Peyer's patch (tissue), 4 donors: ENCODE measurements around the gene SYNDIG1.

Experiments used
- POLR2A ChIP-seq, 2 donors: fragments of 450-650 bp; IDR thresholded peaks; one replicate each; pipeline ENCODE4 v1.5.1; 2017; ENCODE audit warnings: antibody characterized with exemption in 2 of 2, mild to moderate bottlenecking in 2 of 2, moderate library complexity in 2 of 2
- TF ChIP-seq, protein P1 (sequence below), 6 experiments: fragments of 450-650 bp in 4 of 6; fragments of 200-600 bp in 2 of 6; sonication (generic) in 1 of 6; IDR thresholded peaks; one replicate each; pipeline ENCODE4 v1.5.1; 2017 to 2019; ENCODE audit warnings: antibody characterized with exemption in 6 of 6, mild to moderate bottlenecking in 3 of 6, moderate library complexity in 1 of 6

DNA sequence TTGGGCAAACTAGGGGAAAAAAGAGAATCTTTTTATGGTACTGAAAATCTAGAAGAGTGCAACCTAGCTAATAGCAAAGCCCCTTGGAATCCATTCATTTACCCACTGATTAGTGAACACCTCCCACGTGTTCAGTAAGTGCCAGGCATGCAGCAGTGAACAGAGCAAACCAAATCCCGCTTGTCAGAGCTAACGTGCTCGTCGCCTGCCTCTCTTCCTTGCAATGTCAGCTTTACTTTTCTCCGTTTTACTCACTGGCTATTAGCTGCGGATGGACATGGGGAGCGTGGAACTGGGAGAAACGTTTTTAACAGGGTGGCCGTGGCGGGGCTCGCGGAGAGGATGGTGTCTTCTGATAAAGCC lies 120.4 kb downstream of the SYNDIG1 start:
- no peak for TF ChIP-seq POLR2A (IDR thresholded peaks at IDR 0.05)
- TF ChIP-seq, protein P1, sequence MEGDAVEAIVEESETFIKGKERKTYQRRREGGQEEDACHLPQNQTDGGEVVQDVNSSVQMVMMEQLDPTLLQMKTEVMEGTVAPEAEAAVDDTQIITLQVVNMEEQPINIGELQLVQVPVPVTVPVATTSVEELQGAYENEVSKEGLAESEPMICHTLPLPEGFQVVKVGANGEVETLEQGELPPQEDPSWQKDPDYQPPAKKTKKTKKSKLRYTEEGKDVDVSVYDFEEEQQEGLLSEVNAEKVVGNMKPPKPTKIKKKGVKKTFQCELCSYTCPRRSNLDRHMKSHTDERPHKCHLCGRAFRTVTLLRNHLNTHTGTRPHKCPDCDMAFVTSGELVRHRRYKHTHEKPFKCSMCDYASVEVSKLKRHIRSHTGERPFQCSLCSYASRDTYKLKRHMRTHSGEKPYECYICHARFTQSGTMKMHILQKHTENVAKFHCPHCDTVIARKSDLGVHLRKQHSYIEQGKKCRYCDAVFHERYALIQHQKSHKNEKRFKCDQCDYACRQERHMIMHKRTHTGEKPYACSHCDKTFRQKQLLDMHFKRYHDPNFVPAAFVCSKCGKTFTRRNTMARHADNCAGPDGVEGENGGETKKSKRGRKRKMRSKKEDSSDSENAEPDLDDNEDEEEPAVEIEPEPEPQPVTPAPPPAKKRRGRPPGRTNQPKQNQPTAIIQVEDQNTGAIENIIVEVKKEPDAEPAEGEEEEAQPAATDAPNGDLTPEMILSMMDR (IDR thresholded peaks at IDR 0.05), result no peak
